ENCODE data around the gene FIZ1. TPM values are rescaled to one million over a fixed set of nuclear protein-coding genes. Genes with fewer than 3 reads are reported as not detected.

The FIZ1 gene
- total RNA-seq, 1 donor from 2014 or later = 7.4 TPM

DNA sequence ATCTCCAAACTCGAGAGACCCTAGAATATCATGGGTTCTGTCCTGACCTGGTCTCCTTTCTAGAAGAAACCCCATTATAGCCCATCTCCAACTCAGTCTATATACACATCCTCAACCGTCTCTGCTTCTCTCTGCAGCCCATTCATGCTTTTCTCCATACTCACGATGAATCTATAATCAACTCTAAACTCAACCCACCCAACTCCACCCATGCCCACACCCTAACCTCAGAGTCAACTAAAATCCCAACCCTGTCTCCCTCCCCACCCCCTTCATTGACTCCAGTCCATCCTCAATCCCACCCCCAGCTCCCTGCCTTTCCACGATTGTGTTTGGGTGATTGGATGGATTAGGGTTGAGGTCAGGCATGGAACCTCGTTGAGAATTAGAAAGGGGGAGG lies 55.8 kb downstream of the FIZ1 start:
- no peak for DNase-seq (ENCODE audit: low read depth)

DNA sequence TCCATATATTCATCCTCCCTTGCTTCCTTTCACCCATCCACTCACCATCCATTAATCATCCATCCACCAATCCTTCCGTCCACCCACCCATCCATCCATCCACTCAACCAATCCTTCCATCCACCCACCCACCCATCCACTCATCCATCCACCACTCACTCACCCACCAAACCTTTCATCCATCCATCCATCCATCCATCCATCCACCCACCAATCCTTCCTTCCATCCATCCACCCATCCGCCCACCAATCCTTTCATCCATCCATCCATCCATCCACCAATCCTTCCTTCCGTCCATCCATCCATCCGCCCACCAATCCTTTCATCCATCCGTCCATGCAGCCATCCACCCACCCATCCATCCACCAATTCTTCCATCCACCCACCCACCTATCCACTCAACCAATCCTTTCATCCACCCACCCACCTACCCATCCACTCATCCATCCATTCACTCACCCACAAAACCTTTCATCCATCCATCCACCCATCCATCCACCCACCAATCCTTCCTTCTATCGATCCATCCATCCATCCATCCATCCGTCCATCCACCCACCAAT lies 56.9 kb downstream of the FIZ1 start:
- DNase-seq (ENCODE audit: low read depth) = no peak

Other genes with a start within 250 kb of the FIZ1 start
- 0.25 TPM in 1 of 2 replicates, not detected in the other for gene COX6B2, start 244.8 kb downstream of the FIZ1 start, total RNA-seq
- gene GARIN5B, start 236.3 kb downstream of the FIZ1 start, total RNA-seq = not detected in 2 replicates
- gene IL11, start 229.1 kb downstream of the FIZ1 start, total RNA-seq = 3.7 and 38.4 TPM in 2 replicates
- gene TMEM190, start 222.7 kb downstream of the FIZ1 start, total RNA-seq = not detected in 2 replicates
- 3.4 and 13.7 TPM in 2 replicates for gene TMEM238, start 215.2 kb downstream of the FIZ1 start, total RNA-seq
- 177 and 303 TPM in 2 replicates for gene RPL28, start 213.6 kb downstream of the FIZ1 start, total RNA-seq
- gene UBE2S, start 191.7 kb downstream of the FIZ1 start, total RNA-seq = 13.6 and 45.3 TPM in 2 replicates
- gene SHISA7, start 156.2 kb downstream of the FIZ1 start, total RNA-seq = not detected in 2 replicates
- 64.3 and 69.8 TPM in 2 replicates for gene ISOC2, start 137.9 kb downstream of the FIZ1 start, total RNA-seq
- not detected in 2 replicates for gene C19orf85, start 134.8 kb downstream of the FIZ1 start, total RNA-seq
- gene ZNF628, start 122.9 kb downstream of the FIZ1 start, total RNA-seq = 3.5 and 6.0 TPM in 2 replicates
- gene NAT14, start 114.3 kb downstream of the FIZ1 start, total RNA-seq = 21.2 and 39.4 TPM in 2 replicates
- 5.0 and 69.4 TPM in 2 replicates for gene SSC5D, start 111.1 kb downstream of the FIZ1 start, total RNA-seq
- gene SBK2, start 62.4 kb downstream of the FIZ1 start, total RNA-seq = 2.1 TPM in 1 of 2 replicates, not detected in the other
- gene SBK3, start 54.0 kb downstream of the FIZ1 start, total RNA-seq = not detected in 2 replicates
- 3.1 and 12.4 TPM in 2 replicates for gene ZNF579, start 18.7 kb downstream of the FIZ1 start, total RNA-seq
- 8.3 and 9.3 TPM in 2 replicates for gene ZNF524, start 771 bp upstream of the FIZ1 start, total RNA-seq
- 1.0 and 5.8 TPM in 2 replicates for gene ZNF865, start 6.1 kb upstream of the FIZ1 start, total RNA-seq
- gene ZNF784, start 25.0 kb upstream of the FIZ1 start, total RNA-seq = 3.5 and 7.0 TPM in 2 replicates
- gene ZNF580, start 41.5 kb upstream of the FIZ1 start, total RNA-seq = 0.52 and 5.8 TPM in 2 replicates
- 17.3 and 22.1 TPM in 2 replicates for gene ZNF581, start 44.1 kb upstream of the FIZ1 start, total RNA-seq
- 3.0 and 13.4 TPM in 2 replicates for gene CCDC106, start 48.7 kb upstream of the FIZ1 start, total RNA-seq
- gene U2AF2, start 55.5 kb upstream of the FIZ1 start, total RNA-seq = 69.6 and 140 TPM in 2 replicates
- 42.4 and 248 TPM in 2 replicates for gene EPN1, start 75.7 kb upstream of the FIZ1 start, total RNA-seq
- gene NLRP9, start 138.9 kb upstream of the FIZ1 start, total RNA-seq = not detected in 2 replicates
- not detected in 2 replicates for gene RFPL4A, start 159.6 kb upstream of the FIZ1 start, total RNA-seq
- gene RFPL4AL1, start 169.6 kb upstream of the FIZ1 start, total RNA-seq = 0.87 TPM in 1 of 2 replicates, not detected in the other
- gene NLRP11, start 232.5 kb upstream of the FIZ1 start, total RNA-seq = not detected in 2 replicates
- not detected in 2 replicates for gene NLRP4, start 237.0 kb upstream of the FIZ1 start, total RNA-seq